HepG2 (cell line): ENCODE results near the gene KIZ. TPM values are rescaled to one million over a fixed set of nuclear protein-coding genes. Genes with fewer than 3 reads are reported as not detected.

ENCODE experiments used
- BHLHE40 ChIP-seq: IDR thresholded peaks from 2 replicates; pipeline ENCODE4 v1.6.1; 2011; ENCODE audit warnings: low read length, improper control_type of control experiment
- CBX2 ChIP-seq, 2 experiments: fragments of 200-600 bp in 1 of 2; sonication (generic); formaldehyde crosslinking in 1 of 2; IDR thresholded peaks; 2 replicates each; pipeline versions ENCODE4 v1.7.0 to v1.8.1; 2018 to 2022; ENCODE audit warnings: low read depth in 2 of 2, low read length in 1 of 2, mild to moderate bottlenecking in 1 of 2, missing genetic modification reagents in 1 of 2
- CEBPG ChIP-seq: IDR thresholded peaks from 2 replicates; pipeline ENCODE4 v1.6.1; 2016
- FOXO1 ChIP-seq: sonication (generic); formaldehyde crosslinking; IDR thresholded peaks from 2 replicates; pipeline ENCODE4 v1.4.0; 2020; ENCODE audit warnings: missing genetic modification reagents
- NCOR1 ChIP-seq: fragments of 200-600 bp; sonication (generic); IDR thresholded peaks from 2 replicates; pipeline ENCODE4 v1.7.0; 2017; ENCODE audit warnings: antibody characterized with exemption, low read length, borderline replicate concordance
- NFE2 ChIP-seq: sonication (generic); formaldehyde crosslinking; IDR thresholded peaks from 2 replicates; pipeline ENCODE4 v1.4.0; 2020; ENCODE audit warnings: missing genetic modification reagents
- NRL ChIP-seq: sonication (generic); formaldehyde crosslinking; IDR thresholded peaks from 2 replicates; pipeline ENCODE4 v1.5.0; 2020; ENCODE audit warnings: missing genetic modification reagents, mild to moderate bottlenecking, moderate library complexity, borderline replicate concordance
- PHF21A ChIP-seq: sonication (generic); formaldehyde crosslinking; IDR thresholded peaks from 2 replicates; pipeline ENCODE4 v1.5.0; 2020; ENCODE audit warnings: mild to moderate bottlenecking, missing genetic modification reagents
- RAD21 ChIP-seq: fragments of 450-650 bp; formaldehyde crosslinking; IDR thresholded peaks from 2 replicates; pipeline ENCODE4 v1.5.0; 2020; ENCODE audit warnings: mild to moderate bottlenecking
- SAP130 ChIP-seq: IDR thresholded peaks from 2 replicates; pipeline ENCODE4 v1.6.1; 2016; ENCODE audit warnings: low read depth
- SIX4 ChIP-seq: sonication (generic); formaldehyde crosslinking; IDR thresholded peaks from 2 replicates; pipeline ENCODE4 v1.4.0; 2020; ENCODE audit warnings: missing genetic modification reagents
- TBP ChIP-seq: sonication (generic); formaldehyde crosslinking; IDR thresholded peaks from 2 replicates; pipeline ENCODE4 v1.5.0; 2020; ENCODE audit warnings: missing genetic modification reagents
- ZNF235 ChIP-seq: sonication (generic); formaldehyde crosslinking; IDR thresholded peaks from 2 replicates; pipeline ENCODE4 v1.8.1; 2023; ENCODE audit warnings: mild to moderate bottlenecking, missing genetic modification reagents, borderline replicate concordance
- ZNF343 ChIP-seq: sonication (generic); formaldehyde crosslinking; IDR thresholded peaks from 2 replicates; pipeline ENCODE4 v1.4.0; 2020; ENCODE audit warnings: mild to moderate bottlenecking, missing genetic modification reagents
- ZNF350 ChIP-seq: sonication (generic); formaldehyde crosslinking; IDR thresholded peaks from 2 replicates; pipeline ENCODE4 v1.4.0; 2020; ENCODE audit warnings: mild to moderate bottlenecking, low read depth, missing genetic modification reagents, borderline replicate concordance
- ZNF367 ChIP-seq: sonication (generic); formaldehyde crosslinking; IDR thresholded peaks from 2 replicates; pipeline ENCODE4 v1.4.0; 2020; ENCODE audit warnings: missing genetic modification reagents, borderline replicate concordance
- ZNF746 ChIP-seq: sonication (generic); formaldehyde crosslinking; IDR thresholded peaks from 2 replicates; pipeline ENCODE4 v1.8.0; 2022; ENCODE audit warnings: mild to moderate bottlenecking, missing genetic modification reagents
- polyA plus RNA-seq, 8 experiments: library from polyadenylated mRNA; depleted of rRNA in 3 of 8; stranded (reverse) in 7 of 8; unstranded in 1 of 8; fragments of >200 nt; fragmentation: Illumina TruSeq in 4 of 8; extraction: Trizol in 4 of 8; gene quantifications; 2 replicates each; pipeline versions ENCODE4 v1.2.1 to v1.2.3, GENCODE V29; 2011 to 2016; ENCODE audit warnings: low read depth in 4 of 8, missing spikeins in 1 of 8, mixed read lengths in 1 of 8; ENCODE audit not compliant: insufficient read depth in 1 of 8
- total RNA-seq, 5 experiments: library from RNA; depleted of rRNA; stranded (reverse); fragments of >200 nt; fragmentation: Illumina TruSeq; extraction: Trizol; gene quantifications; 2 replicates each; pipeline ENCODE4 v1.2.3, GENCODE V29; 2016; ENCODE audit warnings: low read depth in 1 of 5
- TF ChIP-seq, protein P1 (sequence below): sonication (generic); formaldehyde crosslinking; IDR thresholded peaks from 2 replicates; pipeline ENCODE4 v1.4.0; 2020; ENCODE audit warnings: low read depth, missing genetic modification reagents
- TF ChIP-seq, protein P2 (sequence below): sonication (generic); formaldehyde crosslinking; IDR thresholded peaks from 2 replicates; pipeline ENCODE4 v1.4.0; 2020; ENCODE audit warnings: mild to moderate bottlenecking, low read depth, missing genetic modification reagents
- TF ChIP-seq, protein P3 (sequence below), 2 experiments: sonication (generic) in 1 of 2; formaldehyde crosslinking in 1 of 2; IDR thresholded peaks; 2 replicates each; pipeline versions ENCODE4 v1.5.1 to v1.6.1; 2011 to 2020; ENCODE audit warnings: borderline replicate concordance in 1 of 2, low read depth in 1 of 2, low read length in 1 of 2, mild to moderate bottlenecking in 1 of 2, missing genetic modification reagents in 1 of 2, moderate library complexity in 1 of 2
- TF ChIP-seq, protein P4 (sequence below): sonication (generic); formaldehyde crosslinking; IDR thresholded peaks from 2 replicates; pipeline ENCODE4 v1.4.0; 2020; ENCODE audit warnings: missing genetic modification reagents, mild to moderate bottlenecking, borderline replicate concordance

Gene KIZ
- total and polyA plus RNA-seq, 2 of the 13 experiments (the other 11 are each of a cell fraction or from before 2014, with no cell fraction given) = 46.3 to 114 TPM

DNA sequence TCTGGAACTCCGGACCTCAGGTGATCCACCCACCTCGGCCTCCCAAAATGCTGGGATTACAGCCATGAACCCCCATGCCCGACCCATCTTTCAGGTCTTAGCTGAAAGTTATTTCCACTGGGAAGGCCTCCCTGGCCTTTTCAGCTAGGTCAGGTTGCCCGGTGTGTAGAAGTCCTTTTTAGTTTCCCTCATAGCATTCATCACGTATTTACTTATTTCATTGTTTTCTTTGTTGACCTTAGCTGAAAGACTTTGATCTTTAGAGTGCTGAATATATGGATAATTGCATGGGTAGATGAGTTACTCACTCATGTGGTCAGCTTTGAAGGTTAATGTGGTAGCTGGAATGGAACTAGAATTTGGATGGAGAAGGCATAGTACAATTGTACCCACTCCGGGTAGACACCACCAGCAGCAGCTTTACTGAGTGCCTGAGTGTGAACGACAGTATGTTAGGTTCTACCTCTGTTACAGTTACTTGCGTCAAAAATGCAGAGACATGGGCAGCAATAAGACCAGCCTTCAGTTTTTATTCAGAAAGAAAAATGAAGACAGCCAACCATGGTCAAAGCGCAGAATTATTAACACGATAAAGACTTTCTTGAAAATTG is 9.1 kb downstream of the KIZ start (continued):
- TF ChIP-seq, protein P1, sequence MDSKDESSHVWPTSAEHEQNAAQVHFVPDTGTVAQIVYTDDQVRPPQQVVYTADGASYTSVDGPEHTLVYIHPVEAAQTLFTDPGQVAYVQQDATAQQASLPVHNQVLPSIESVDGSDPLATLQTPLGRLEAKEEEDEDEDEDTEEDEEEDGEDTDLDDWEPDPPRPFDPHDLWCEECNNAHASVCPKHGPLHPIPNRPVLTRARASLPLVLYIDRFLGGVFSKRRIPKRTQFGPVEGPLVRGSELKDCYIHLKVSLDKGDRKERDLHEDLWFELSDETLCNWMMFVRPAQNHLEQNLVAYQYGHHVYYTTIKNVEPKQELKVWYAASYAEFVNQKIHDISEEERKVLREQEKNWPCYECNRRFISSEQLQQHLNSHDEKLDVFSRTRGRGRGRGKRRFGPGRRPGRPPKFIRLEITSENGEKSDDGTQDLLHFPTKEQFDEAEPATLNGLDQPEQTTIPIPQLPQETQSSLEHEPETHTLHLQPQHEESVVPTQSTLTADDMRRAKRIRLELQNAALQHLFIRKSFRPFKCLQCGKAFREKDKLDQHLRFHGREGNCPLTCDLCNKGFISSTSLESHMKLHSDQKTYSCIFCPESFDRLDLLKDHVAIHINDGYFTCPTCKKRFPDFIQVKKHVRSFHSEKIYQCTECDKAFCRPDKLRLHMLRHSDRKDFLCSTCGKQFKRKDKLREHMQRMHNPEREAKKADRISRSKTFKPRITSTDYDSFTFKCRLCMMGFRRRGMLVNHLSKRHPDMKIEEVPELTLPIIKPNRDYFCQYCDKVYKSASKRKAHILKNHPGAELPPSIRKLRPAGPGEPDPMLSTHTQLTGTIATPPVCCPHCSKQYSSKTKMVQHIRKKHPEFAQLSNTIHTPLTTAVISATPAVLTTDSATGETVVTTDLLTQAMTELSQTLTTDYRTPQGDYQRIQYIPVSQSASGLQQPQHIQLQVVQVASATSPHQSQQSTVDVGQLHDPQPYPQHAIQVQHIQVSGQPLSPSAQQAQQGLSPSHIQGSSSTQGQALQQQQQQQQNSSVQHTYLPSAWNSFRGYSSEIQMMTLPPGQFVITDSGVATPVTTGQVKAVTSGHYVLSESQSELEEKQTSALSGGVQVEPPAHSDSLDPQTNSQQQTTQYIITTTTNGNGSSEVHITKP (CRISPR knock-in tag) = peak; percentile 84
- TF ChIP-seq, protein P2, sequence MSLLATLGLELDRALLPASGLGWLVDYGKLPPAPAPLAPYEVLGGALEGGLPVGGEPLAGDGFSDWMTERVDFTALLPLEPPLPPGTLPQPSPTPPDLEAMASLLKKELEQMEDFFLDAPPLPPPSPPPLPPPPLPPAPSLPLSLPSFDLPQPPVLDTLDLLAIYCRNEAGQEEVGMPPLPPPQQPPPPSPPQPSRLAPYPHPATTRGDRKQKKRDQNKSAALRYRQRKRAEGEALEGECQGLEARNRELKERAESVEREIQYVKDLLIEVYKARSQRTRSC (CRISPR knock-in tag) = no peak
- peak; percentile 85 for TF ChIP-seq CEBPG (CRISPR knock-in tag)
- no peak for TF ChIP-seq ZNF367 (CRISPR knock-in tag)
- no peak for TF ChIP-seq NRL (CRISPR knock-in tag)
- peak; percentile 96 for TF ChIP-seq SAP130
- TF ChIP-seq ZNF350 (CRISPR knock-in tag) = no peak
- TF ChIP-seq, protein P3, sequence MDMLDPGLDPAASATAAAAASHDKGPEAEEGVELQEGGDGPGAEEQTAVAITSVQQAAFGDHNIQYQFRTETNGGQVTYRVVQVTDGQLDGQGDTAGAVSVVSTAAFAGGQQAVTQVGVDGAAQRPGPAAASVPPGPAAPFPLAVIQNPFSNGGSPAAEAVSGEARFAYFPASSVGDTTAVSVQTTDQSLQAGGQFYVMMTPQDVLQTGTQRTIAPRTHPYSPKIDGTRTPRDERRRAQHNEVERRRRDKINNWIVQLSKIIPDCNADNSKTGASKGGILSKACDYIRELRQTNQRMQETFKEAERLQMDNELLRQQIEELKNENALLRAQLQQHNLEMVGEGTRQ (IDR thresholded peaks at IDR 0.05; ENCODE audit: low read depth, low read length) = no peak
- TF ChIP-seq, protein P3 (CRISPR knock-in tag; IDR thresholded peaks at IDR 0.05; ENCODE audit: borderline replicate concordance) = no peak
- 0 out of 2 replicates have a peak, but pooled peaks have one; percentile 49 for TF ChIP-seq ZNF343 (CRISPR knock-in tag)
- TF ChIP-seq RAD21 (CRISPR knock-in tag) = peak; percentile 73
- TF ChIP-seq CBX2 (IDR thresholded peaks at IDR 0.05; ENCODE audit: low read depth, low read length) = no peak; the same call in 1 of the 2 replicates
- no peak for TF ChIP-seq CBX2 (CRISPR knock-in tag; IDR thresholded peaks at IDR 0.05; ENCODE audit: low read depth)
- peak; percentile 92 for TF ChIP-seq SIX4
- no peak for TF ChIP-seq ZNF235 (CRISPR knock-in tag)
- TF ChIP-seq, protein P4, sequence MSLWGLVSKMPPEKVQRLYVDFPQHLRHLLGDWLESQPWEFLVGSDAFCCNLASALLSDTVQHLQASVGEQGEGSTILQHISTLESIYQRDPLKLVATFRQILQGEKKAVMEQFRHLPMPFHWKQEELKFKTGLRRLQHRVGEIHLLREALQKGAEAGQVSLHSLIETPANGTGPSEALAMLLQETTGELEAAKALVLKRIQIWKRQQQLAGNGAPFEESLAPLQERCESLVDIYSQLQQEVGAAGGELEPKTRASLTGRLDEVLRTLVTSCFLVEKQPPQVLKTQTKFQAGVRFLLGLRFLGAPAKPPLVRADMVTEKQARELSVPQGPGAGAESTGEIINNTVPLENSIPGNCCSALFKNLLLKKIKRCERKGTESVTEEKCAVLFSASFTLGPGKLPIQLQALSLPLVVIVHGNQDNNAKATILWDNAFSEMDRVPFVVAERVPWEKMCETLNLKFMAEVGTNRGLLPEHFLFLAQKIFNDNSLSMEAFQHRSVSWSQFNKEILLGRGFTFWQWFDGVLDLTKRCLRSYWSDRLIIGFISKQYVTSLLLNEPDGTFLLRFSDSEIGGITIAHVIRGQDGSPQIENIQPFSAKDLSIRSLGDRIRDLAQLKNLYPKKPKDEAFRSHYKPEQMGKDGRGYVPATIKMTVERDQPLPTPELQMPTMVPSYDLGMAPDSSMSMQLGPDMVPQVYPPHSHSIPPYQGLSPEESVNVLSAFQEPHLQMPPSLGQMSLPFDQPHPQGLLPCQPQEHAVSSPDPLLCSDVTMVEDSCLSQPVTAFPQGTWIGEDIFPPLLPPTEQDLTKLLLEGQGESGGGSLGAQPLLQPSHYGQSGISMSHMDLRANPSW (CRISPR knock-in tag) = no peak
- TF ChIP-seq BHLHE40 = peak; percentile 74; the same call in 1 of the 2 replicates
- TF ChIP-seq TBP = no peak
- TF ChIP-seq NFE2 = no peak
- 0 out of 2 replicates have a peak, but pooled peaks have one; percentile 43 for TF ChIP-seq ZNF746 (CRISPR knock-in tag)
- peak; percentile 96 for TF ChIP-seq PHF21A
- peak; percentile 90 for TF ChIP-seq FOXO1
- TF ChIP-seq NCOR1 = peak; percentile 99
